Neural cell (in vitro differentiated cells): ENCODE data around the gene KATNAL2. TPM values are rescaled to one million over a fixed set of nuclear protein-coding genes. Genes with fewer than 3 reads are reported as not detected.

Source experiments
- H2AFZ ChIP-seq: fragments of 200-600, 300-800 bp; sonication (generic), shearing (Covaris generic); 2 replicates; pipeline ENCODE4 v1.6.0; 2014; ENCODE audit warnings: low read depth, mild to moderate bottlenecking, antibody characterized with exemption, low read length, moderate library complexity
- H3F3A ChIP-seq: fragments of 200-600 bp; shearing (Covaris generic); 2 replicates; pipeline ENCODE4 v1.6.1; 2016; ENCODE audit warnings: mild to moderate bottlenecking, moderate library complexity, mixed read lengths, antibody characterized with exemption, low read length; ENCODE audit not compliant: insufficient read depth, poor library complexity, severe bottlenecking
- H3K27ac ChIP-seq: fragments of 200-600, 300-800 bp; sonication (generic), shearing (Covaris generic); 2 replicates; pipeline ENCODE4 v1.5.1; 2014; ENCODE audit warnings: mild to moderate bottlenecking, low read length, moderate library complexity
- H3K27me3 ChIP-seq: fragments of 300-800, 200-600 bp; sonication (generic), shearing (Covaris generic); 2 replicates; pipeline ENCODE4 v1.6.0; 2014; ENCODE audit warnings: mild to moderate bottlenecking, low read depth, low read length, moderate library complexity; ENCODE audit not compliant: insufficient read depth
- H3K36me3 ChIP-seq: fragments of 300-800, 200-600 bp; sonication (generic), shearing (Covaris generic); 2 replicates; pipeline ENCODE4 v1.5.1; 2014; ENCODE audit warnings: mild to moderate bottlenecking, antibody characterized with exemption, low read length, moderate library complexity; ENCODE audit not compliant: insufficient read depth
- H3K4me2 ChIP-seq: fragments of 300-800, 200-600 bp; sonication (generic), shearing (Covaris generic); 2 replicates; pipeline ENCODE4 v1.6.0; 2014; ENCODE audit warnings: mild to moderate bottlenecking, low read length
- H3K4me3 ChIP-seq: fragments of 300-800, 200-600 bp; sonication (generic), shearing (Covaris generic); 2 replicates; pipeline ENCODE4 v1.5.1; 2014; ENCODE audit warnings: mild to moderate bottlenecking, low read length, moderate library complexity
- H3K79me2 ChIP-seq: fragments of 200-600 bp; shearing (Covaris generic); replicated peaks from 2 replicates; pipeline ENCODE4 v1.6.0; 2014; ENCODE audit warnings: mild to moderate bottlenecking, low read length, moderate library complexity; ENCODE audit not compliant: insufficient read depth
- H3K9ac ChIP-seq: fragments of 300-800, 200-600 bp; sonication (generic), shearing (Covaris generic); 2 replicates; pipeline ENCODE4 v1.6.1; 2016; ENCODE audit warnings: mild to moderate bottlenecking, low read length, mixed read lengths
- H3K9me2 ChIP-seq: fragments of 200-600 bp; shearing (Covaris generic); 2 replicates; pipeline ENCODE4 v1.6.1; 2016; ENCODE audit warnings: mild to moderate bottlenecking, low read length, mixed read lengths; ENCODE audit not compliant: insufficient read depth
- H3K9me3 ChIP-seq: fragments of 200-600, 300-800 bp; sonication (generic), shearing (Covaris generic); 2 replicates; pipeline ENCODE4 v1.6.1; 2016; ENCODE audit warnings: mild to moderate bottlenecking, mixed run types, low read length, moderate library complexity, mixed read lengths
- H4K20me1 ChIP-seq: fragments of 200-600 bp; shearing (Covaris generic); 2 replicates; pipeline ENCODE4 v1.6.1; 2016; ENCODE audit warnings: mild to moderate bottlenecking, mixed run types; ENCODE audit not compliant: insufficient read depth
- CTCF ChIP-seq: fragments of 450-650 bp; IDR thresholded peaks from 2 replicates; pipeline ENCODE4 v1.5.1; 2014; ENCODE audit warnings: antibody characterized with exemption, mild to moderate bottlenecking, moderate library complexity; ENCODE audit not compliant: poor library complexity, severe bottlenecking
- EP300 ChIP-seq: fragments of 450-650 bp; conservative IDR thresholded peaks from 2 replicates; pipeline ENCODE4 v1.6.1; 2014; ENCODE audit warnings: antibody characterized with exemption, mild to moderate bottlenecking, moderate library complexity; ENCODE audit not compliant: poor library complexity, severe bottlenecking
- EZH2 ChIP-seq: fragments of 200-600, 300-800 bp; shearing (Covaris generic), sonication (generic); IDR thresholded peaks from 2 replicates; pipeline ENCODE4 v1.6.1; 2014; ENCODE audit warnings: antibody characterized with exemption, low read length, borderline replicate concordance, mild to moderate bottlenecking; ENCODE audit not compliant: insufficient read depth, poor library complexity, severe bottlenecking
- MXI1 ChIP-seq: fragments of 450-650 bp; conservative IDR thresholded peaks from 2 replicates; pipeline ENCODE4 v1.6.1; 2014; ENCODE audit warnings: antibody characterized with exemption, mild to moderate bottlenecking; ENCODE audit not compliant: poor library complexity, severe bottlenecking
- POLR2AphosphoS5 ChIP-seq: IDR thresholded peaks from 2 replicates; pipeline ENCODE4 v1.6.1; 2012
- RAD21 ChIP-seq: fragments of 450-650 bp; conservative IDR thresholded peaks from 2 replicates; pipeline ENCODE4 v1.6.1; 2014; ENCODE audit warnings: antibody characterized with exemption, mild to moderate bottlenecking, moderate library complexity
- REST ChIP-seq: IDR thresholded peaks from 2 replicates; pipeline ENCODE4 v1.6.1; 2012; ENCODE audit warnings: borderline replicate concordance
- SMC3 ChIP-seq: fragments of 450-650 bp; conservative IDR thresholded peaks from 2 replicates; pipeline ENCODE4 v1.6.1; 2014; ENCODE audit warnings: antibody characterized with exemption, mild to moderate bottlenecking, moderate library complexity; ENCODE audit not compliant: poor library complexity
- TAF1 ChIP-seq: IDR thresholded peaks from 2 replicates; pipeline ENCODE4 v1.6.1; 2012; ENCODE audit warnings: low read depth
- polyA plus RNA-seq: library from polyadenylated mRNA; depleted of rRNA; stranded (reverse); fragments of >200 nt; gene quantifications from 2 replicates; pipeline ENCODE4 v1.2.3, GENCODE V29; 2014

Gene KATNAL2
- polyA plus RNA-seq, 1 donor from 2014 or later, result 1.4 TPM

GRCh38 chr18:47113796-47114540, 196.6 kb downstream of the KATNAL2 start:
- H3K4me3 ChIP-seq, result no peak overlapping the region
- H3K27ac ChIP-seq, result no peak overlapping the region
- H3K36me3 ChIP-seq, result no peaks in the 10 kb centered on the region
- no peak overlapping the region for H3K9ac ChIP-seq
- TF ChIP-seq MXI1 (no peak), EP300 (no peak), EZH2 (no peak)
- H3K27me3 ChIP-seq, result no peaks in the 10 kb centered on the region
- no peak overlapping the region for H3K4me2 ChIP-seq
- no peaks in the 10 kb centered on the region for H4K20me1 ChIP-seq
- H2AFZ ChIP-seq, result no peak overlapping the region
- H3K9me3 ChIP-seq, result no peaks in the 10 kb centered on the region
- H3K79me2 ChIP-seq, result no peaks in the 10 kb centered on the region
- no peaks in the 10 kb centered on the region for H3F3A ChIP-seq
- H3K9me2 ChIP-seq, result no peaks in the 10 kb centered on the region

GRCh38 chr18:47115205-47115604, 197.8 kb downstream of the KATNAL2 start:
- TF ChIP-seq RAD21, result no peak
- TF ChIP-seq MXI1, result no peak
- no peak for TF ChIP-seq EZH2
- no peak for TF ChIP-seq POLR2AphosphoS5
- TF ChIP-seq CTCF, result no peak
- no peak for TF ChIP-seq SMC3
- no peak for TF ChIP-seq REST
- TF ChIP-seq TAF1, result no peak
- no peak for TF ChIP-seq EP300

More at GRCh38 chr18:47115205-47115604, 197.8 kb downstream of the KATNAL2 start:
- H3K36me3 ChIP-seq, result no peaks in the 10 kb centered on the region
- no peaks in the 10 kb centered on the region for H3K9me3 ChIP-seq
- no peaks in the 10 kb centered on the region for H3F3A ChIP-seq
- no peak overlapping the region for H3K4me3 ChIP-seq
- no peak overlapping the region for H3K27ac ChIP-seq
- no peak overlapping the region for H2AFZ ChIP-seq
- H3K79me2 ChIP-seq, result no peaks in the 10 kb centered on the region
- no peak overlapping the region for H3K9ac ChIP-seq
- H4K20me1 ChIP-seq, result no peaks in the 10 kb centered on the region
- H3K4me2 ChIP-seq, result no peak overlapping the region
- no peaks in the 10 kb centered on the region for H3K27me3 ChIP-seq
- H3K9me2 ChIP-seq, result no peaks in the 10 kb centered on the region
